ENCODE data around the gene CCDC148. TPM values are rescaled to one million over a fixed set of nuclear protein-coding genes. Genes with fewer than 3 reads are reported as not detected.

Gene CCDC148
- total RNA-seq, 1 donor from 2014 or later: 3.1 TPM

GRCh38 chr2:158135096-158135495, 321.5 kb downstream of the CCDC148 start:
- Mint-ChIP-seq H3K4me3 (no peak overlapping the region), H3K9me3 (peaks cover 6% of the 10 kb centered on the region), H3K27me3 (no peaks in the 10 kb centered on the region), H3K27ac (no peak overlapping the region), H3K4me1 (ENCODE audit: unreplicated experiment) (peaks cover 6% of the 10 kb centered on the region), H3K36me3 (no peaks in the 10 kb centered on the region)
- TF ChIP-seq, protein P1, sequence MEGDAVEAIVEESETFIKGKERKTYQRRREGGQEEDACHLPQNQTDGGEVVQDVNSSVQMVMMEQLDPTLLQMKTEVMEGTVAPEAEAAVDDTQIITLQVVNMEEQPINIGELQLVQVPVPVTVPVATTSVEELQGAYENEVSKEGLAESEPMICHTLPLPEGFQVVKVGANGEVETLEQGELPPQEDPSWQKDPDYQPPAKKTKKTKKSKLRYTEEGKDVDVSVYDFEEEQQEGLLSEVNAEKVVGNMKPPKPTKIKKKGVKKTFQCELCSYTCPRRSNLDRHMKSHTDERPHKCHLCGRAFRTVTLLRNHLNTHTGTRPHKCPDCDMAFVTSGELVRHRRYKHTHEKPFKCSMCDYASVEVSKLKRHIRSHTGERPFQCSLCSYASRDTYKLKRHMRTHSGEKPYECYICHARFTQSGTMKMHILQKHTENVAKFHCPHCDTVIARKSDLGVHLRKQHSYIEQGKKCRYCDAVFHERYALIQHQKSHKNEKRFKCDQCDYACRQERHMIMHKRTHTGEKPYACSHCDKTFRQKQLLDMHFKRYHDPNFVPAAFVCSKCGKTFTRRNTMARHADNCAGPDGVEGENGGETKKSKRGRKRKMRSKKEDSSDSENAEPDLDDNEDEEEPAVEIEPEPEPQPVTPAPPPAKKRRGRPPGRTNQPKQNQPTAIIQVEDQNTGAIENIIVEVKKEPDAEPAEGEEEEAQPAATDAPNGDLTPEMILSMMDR (conservative IDR thresholded peaks at IDR 0.05): no peak
- DNase-seq (ENCODE audit: extremely low spot score, unreplicated experiment): no peak

- Mint-ChIP-seq H3K4me1 (ENCODE audit: unreplicated experiment) (peaks cover 6% of the 10 kb centered on the region), H3K27ac (no peak overlapping the region), H3K4me3 (no peak overlapping the region), H3K36me3 (no peaks in the 10 kb centered on the region), H3K27me3 (no peaks in the 10 kb centered on the region), H3K9me3 (peaks cover 6% of the 10 kb centered on the region)
- no peak for DNase-seq (ENCODE audit: extremely low spot score, unreplicated experiment)
- TF ChIP-seq, protein P1 (conservative IDR thresholded peaks at IDR 0.05): no peak
Observed at GRCh38 chr2:158134655-158135054, 321.9 kb downstream of the CCDC148 start.

DNA sequence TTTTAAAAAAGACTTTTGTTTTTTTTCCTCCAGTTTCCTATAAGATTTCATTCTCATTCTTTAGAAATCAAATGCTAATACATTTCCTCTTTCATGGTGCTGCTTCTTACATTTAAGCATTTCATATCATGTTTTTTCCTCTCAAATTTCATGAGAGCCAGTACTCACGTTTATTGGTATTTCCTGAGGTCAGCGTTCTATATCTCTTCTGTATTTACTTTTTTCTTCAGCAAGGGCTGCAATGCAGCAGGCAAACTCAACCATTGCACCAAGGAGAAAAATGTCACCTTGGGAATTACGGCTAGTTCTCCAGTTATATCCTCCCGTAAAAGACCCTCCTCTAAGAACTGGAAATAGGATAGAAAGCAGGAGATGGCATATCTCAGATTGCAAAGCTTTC, 322.5 kb downstream of the CCDC148 start:
- DNase-seq (ENCODE audit: extremely low spot score, unreplicated experiment): no peak
- Mint-ChIP-seq H3K4me1 (ENCODE audit: unreplicated experiment) (peaks cover 6% of the 10 kb centered on the region), H3K27ac (no peak overlapping the region), H3K36me3 (no peaks in the 10 kb centered on the region), H3K27me3 (no peaks in the 10 kb centered on the region), H3K9me3 (peaks cover 6% of the 10 kb centered on the region), H3K4me3 (no peak overlapping the region)
- TF ChIP-seq, protein P1 (conservative IDR thresholded peaks at IDR 0.05): no peak

DNA sequence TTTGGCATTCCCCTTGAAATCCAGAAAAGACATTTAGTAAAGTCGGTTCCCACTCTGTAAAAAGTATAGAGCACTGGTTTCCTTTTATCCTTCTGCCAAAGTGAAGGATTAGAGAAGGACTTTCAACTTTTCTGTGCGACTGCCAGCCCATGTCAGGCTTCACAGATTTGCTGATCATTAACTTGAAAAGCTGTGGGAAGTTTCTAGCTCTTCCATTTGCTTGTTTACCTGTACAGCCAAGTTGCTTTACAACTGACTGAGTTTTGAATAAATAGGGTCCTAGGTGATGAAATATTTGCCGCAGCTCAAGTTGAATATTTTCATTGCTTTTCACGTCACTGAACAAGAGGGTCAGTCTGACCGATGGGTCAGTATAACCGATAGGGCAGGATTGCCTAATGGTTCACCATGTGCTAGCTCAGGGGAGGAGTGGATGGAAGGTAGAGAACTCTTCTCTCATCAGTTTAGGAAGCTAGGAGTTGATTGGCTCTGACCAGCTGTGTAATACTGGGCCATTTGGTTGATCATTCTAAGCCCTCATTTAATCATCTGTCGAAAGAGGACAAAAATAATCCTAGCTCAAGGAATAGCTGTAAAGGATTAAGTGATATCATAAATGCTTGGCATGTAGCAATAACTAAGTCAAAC, 324.5 kb downstream of the CCDC148 start:
- TF ChIP-seq, protein P1 (conservative IDR thresholded peaks at IDR 0.05): no peak
- DNase-seq (ENCODE audit: extremely low spot score, unreplicated experiment): no peak

DNA sequence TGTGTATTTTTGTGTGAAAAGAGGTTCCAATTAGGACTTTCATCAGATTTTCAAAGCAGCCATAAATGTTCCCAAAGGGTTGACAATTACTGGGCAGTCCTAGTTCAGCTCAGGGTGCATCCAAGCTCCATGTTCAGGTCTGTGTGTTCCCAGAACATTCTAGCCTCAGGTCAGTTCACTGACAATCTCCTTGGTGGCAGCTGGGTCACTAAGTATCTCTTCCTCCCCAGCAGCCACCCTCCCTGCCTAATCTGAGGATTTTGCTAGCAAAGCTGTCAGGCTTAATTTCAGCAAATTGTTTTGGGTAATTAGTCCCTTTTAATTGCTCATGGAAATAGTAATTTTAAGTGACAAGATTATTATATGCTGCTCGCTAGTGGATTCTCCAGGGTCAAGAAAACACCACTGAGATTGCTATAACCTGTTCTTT, 325.1 kb downstream of the CCDC148 start:
- no peaks in the 10 kb centered on the region for H3K27me3 Mint-ChIP-seq
- TF ChIP-seq, protein P1 (conservative IDR thresholded peaks at IDR 0.05): no peak
- H3K36me3 Mint-ChIP-seq: no peaks in the 10 kb centered on the region
- no peak for DNase-seq (ENCODE audit: extremely low spot score, unreplicated experiment)
- peaks cover 6% of the 10 kb centered on the region for H3K4me1 Mint-ChIP-seq (ENCODE audit: unreplicated experiment)
- H3K9me3 Mint-ChIP-seq: peaks cover 6% of the 10 kb centered on the region
- no peak overlapping the region for H3K27ac Mint-ChIP-seq
- H3K4me3 Mint-ChIP-seq: no peak overlapping the region

More for the DNA sequence above, 324.5 kb downstream of the CCDC148 start:
- no peaks in the 10 kb centered on the region for H3K36me3 Mint-ChIP-seq
- no peak overlapping the region for H3K27ac Mint-ChIP-seq
- no peak overlapping the region for H3K4me3 Mint-ChIP-seq
- H3K27me3 Mint-ChIP-seq: no peaks in the 10 kb centered on the region
- peaks cover 6% of the 10 kb centered on the region for H3K9me3 Mint-ChIP-seq
- peaks cover 6% of the 10 kb centered on the region for H3K4me1 Mint-ChIP-seq (ENCODE audit: unreplicated experiment)

All from type B pancreatic cell (in vitro differentiated cells).